Measurements from ENCODE around the gene NRARP. TPM values are rescaled to one million over a fixed set of nuclear protein-coding genes. Genes with fewer than 3 reads are reported as not detected.

Gene NRARP
- total and polyA plus RNA-seq, 10 of the 15 experiments (the other 5 are each of a cell fraction or from before 2014, with no cell fraction given), result 0.06 to 9.2 (median 2.2) TPM; not detected in 2

GRCh38 chr9:137267933-137268355 lies 34.1 kb downstream of the NRARP start:
- intact Hi-C loops (cut with micrococcal nuclease; ENCODE audit: unreplicated experiment) (no loop called here), in situ Hi-C loops (cut with MboI) (no loop called here)
- H2AFZ ChIP-seq (ENCODE audit: control insufficient read depth, low read depth, low read length), result no peak overlapping the region
- H3K4me1 ChIP-seq (ENCODE audit: control insufficient read depth, insufficient read depth, low read length), result peaks cover 17% of the 10 kb centered on the region
- peaks cover 6 to 18% of the 10 kb centered on the region in 2 experiments; a peak in 3 of 4 replicates for H3K36me3 ChIP-seq (ENCODE audit: control insufficient read depth in 2 of 2, insufficient read depth in 2 of 2, low read length in 1 of 2)
- FAIRE-seq, result no peak
- H3K27ac ChIP-seq (ENCODE audit: control insufficient read depth, insufficient read depth), result peak overlapping the region; percentile 47
- H3K4me2 ChIP-seq (ENCODE audit: control insufficient read depth, insufficient read depth), result peak overlapping the region; percentile 26
- ChIA-PET SMC1A (ENCODE audit: uncharacterized antibody, unreplicated experiment) (no interaction called here), CTCF (interaction anchor here (0.9 to 2.6 kb wide), 2 partner anchors 9 to 31 kb away, joined by 3 to 11 read pairs; partner anchors contain the start of gene TOR4A), RAD21 (ENCODE audit: unreplicated experiment) (interaction anchor here (0.8 to 1.9 kb wide), 2 partner anchors 10 to 31 kb away, joined by 3 to 5 read pairs; partner anchors contain the start of gene TOR4A), POLR2A (interaction anchor here (1.2 to 2.4 kb wide), 4 partner anchors 9 to 27 kb away, joined by 3 to 13 read pairs (median 4); partner anchors contain the start of genes NELFB, TOR4A and TUBB4B)
- 13% methylated on average over 6 of the region's 6 CpGs for WGBS (ENCODE audit: insufficient coverage, insufficient replicate concordance, low lambda C conversion rate, missing lambda C conversion rate)
- H3K9ac ChIP-seq (ENCODE audit: control insufficient read depth, insufficient read depth, low read length), result no peak overlapping the region
- BruUV-seq (replicated peaks), result no TSS peak
- H3K9me3 ChIP-seq (replicated peaks; ENCODE audit: control insufficient read depth, insufficient read depth, low read length), result no peaks in the 10 kb centered on the region
- no peak overlapping the region for H3K4me3 ChIP-seq
- peak; percentile 91 for ATAC-seq
- peak; percentile 60 for DNase-seq (ENCODE audit: low read depth, low spot score)
- no peaks in the 10 kb centered on the region for H4K20me1 ChIP-seq (ENCODE audit: control insufficient read depth, insufficient read depth)
- TF ChIP-seq IKZF1 (conservative IDR thresholded peaks at IDR 0.05), result 0 out of 2 replicates have a peak, but pooled peaks have one; percentile 44
- TF ChIP-seq BCL11A (IDR thresholded peaks at IDR 0.05; ENCODE audit: low read depth, low read length), result 0 out of 2 replicates have a peak, but pooled peaks have one; percentile 24
- 0 out of 2 replicates have a peak, but pooled peaks have one; percentile 15 for TF ChIP-seq NR2F1 (conservative IDR thresholded peaks at IDR 0.05)
- TF ChIP-seq SP1 (IDR thresholded peaks at IDR 0.05; ENCODE audit: low read depth, low read length), result peak; percentile 34
- peak; percentile 98 for TF ChIP-seq MEF2B (IDR thresholded peaks at IDR 0.05; ENCODE audit: partially characterized antibody, poor library complexity, severe bottlenecking)
- 0 out of 2 replicates have a peak, but pooled peaks have one; percentile 13 for TF ChIP-seq BACH1 (IDR thresholded peaks at IDR 0.05; ENCODE audit: borderline replicate concordance)
- TF ChIP-seq RB1 (IDR thresholded peaks at IDR 0.05; ENCODE audit: borderline replicate concordance), result peak; percentile 32; the same call in 1 of the 2 replicates
- TF ChIP-seq RBBP5 (conservative IDR thresholded peaks at IDR 0.05), result no peak
- no peak for TF ChIP-seq MYB (IDR thresholded peaks at IDR 0.05; ENCODE audit: borderline replicate concordance, low read depth, low read length)
- peak; percentile 36 for TF ChIP-seq ZNF687 (IDR thresholded peaks at IDR 0.05)
- TF ChIP-seq, protein P1, sequence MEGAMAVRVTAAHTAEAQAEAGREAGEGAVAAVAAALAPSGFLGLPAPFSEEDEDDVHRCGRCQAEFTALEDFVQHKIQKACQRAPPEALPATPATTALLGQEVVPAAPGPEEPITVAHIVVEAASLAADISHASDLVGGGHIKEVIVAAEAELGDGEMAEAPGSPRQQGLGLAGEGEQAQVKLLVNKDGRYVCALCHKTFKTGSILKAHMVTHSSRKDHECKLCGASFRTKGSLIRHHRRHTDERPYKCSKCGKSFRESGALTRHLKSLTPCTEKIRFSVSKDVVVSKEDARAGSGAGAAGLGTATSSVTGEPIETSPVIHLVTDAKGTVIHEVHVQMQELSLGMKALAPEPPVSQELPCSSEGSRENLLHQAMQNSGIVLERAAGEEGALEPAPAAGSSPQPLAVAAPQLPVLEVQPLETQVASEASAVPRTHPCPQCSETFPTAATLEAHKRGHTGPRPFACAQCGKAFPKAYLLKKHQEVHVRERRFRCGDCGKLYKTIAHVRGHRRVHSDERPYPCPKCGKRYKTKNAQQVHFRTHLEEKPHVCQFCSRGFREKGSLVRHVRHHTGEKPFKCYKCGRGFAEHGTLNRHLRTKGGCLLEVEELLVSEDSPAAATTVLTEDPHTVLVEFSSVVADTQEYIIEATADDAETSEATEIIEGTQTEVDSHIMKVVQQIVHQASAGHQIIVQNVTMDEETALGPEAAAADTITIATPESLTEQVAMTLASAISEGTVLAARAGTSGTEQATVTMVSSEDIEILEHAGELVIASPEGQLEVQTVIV (IDR thresholded peaks at IDR 0.05; ENCODE audit: borderline replicate concordance, partially characterized antibody), result no peak
- peak; percentile 44; the same call in 1 of the 2 replicates for TF ChIP-seq SPI1 (IDR thresholded peaks at IDR 0.05; ENCODE audit: borderline replicate concordance, insufficient read depth, low read depth, low read length)
- 0 out of 2 replicates have a peak, but pooled peaks cover 2% of the 10 kb centered on the region for H3K79me2 ChIP-seq (ENCODE audit: control insufficient read depth, insufficient read depth, low read length)
- no peaks in the 10 kb centered on the region for H3K27me3 ChIP-seq (replicated peaks in 1 of 2; ENCODE audit: control insufficient read depth in 2 of 2, insufficient read depth in 2 of 2, low read length in 1 of 2)

All from GM12878 (cell line).